Natural killer cell (primary cell): ENCODE measurements around the gene TENT5C. TPM values are rescaled to one million over a fixed set of nuclear protein-coding genes. Genes with fewer than 3 reads are reported as not detected.

Experiments used
- ATAC-seq, 3 donors: fragments of 150-1000 bp in 2 of 3; fragments of 200-7000 bp in 1 of 3; cut with Tn5 transposase; 1 replicate in 1 of 3; 2 replicates in 2 of 3; pipeline ENCODE4 v1.10.0; 2021; ENCODE audit warnings: mild to moderate bottlenecking in 2 of 3, moderate library complexity in 2 of 3
- DNase-seq, 2 donors: peaks; one replicate each; pipeline versions ENCODE4 v3.0.0 to v3.0.0-alpha.2; 2013 to 2021; ENCODE audit warnings: mixed read lengths in 1 of 2
- H3K27ac ChIP-seq: one replicate; pipeline ENCODE4 v1.5.1; 2013; ENCODE audit warnings: mild to moderate bottlenecking, low read length
- H3K27me3 ChIP-seq: one replicate; pipeline ENCODE4 v1.6.1; 2013; ENCODE audit warnings: low read length; ENCODE audit not compliant: control insufficient read depth, insufficient read depth
- H3K36me3 ChIP-seq: one replicate; pipeline ENCODE4 v1.6.1; 2013; ENCODE audit warnings: low read length; ENCODE audit not compliant: control insufficient read depth, insufficient read depth
- H3K4me1 ChIP-seq: one replicate; pipeline ENCODE4 v1.6.1; 2013; ENCODE audit warnings: low read length; ENCODE audit not compliant: control insufficient read depth, insufficient read depth
- H3K4me3 ChIP-seq: one replicate; pipeline ENCODE4 v1.5.1; 2013; ENCODE audit warnings: low read length
- H3K9me3 ChIP-seq: one replicate; pipeline ENCODE4 v1.6.1; 2013; ENCODE audit warnings: low read length; ENCODE audit not compliant: control insufficient read depth, insufficient read depth
- H3K27ac Mint-ChIP-seq, 2 donors: one replicate each; pipeline ENCODE4 v1.8.0; 2022; ENCODE audit warnings: mild to moderate bottlenecking in 2 of 2, mixed read lengths in 2 of 2, moderate library complexity in 1 of 2
- H3K27me3 Mint-ChIP-seq, 2 donors: one replicate each; pipeline ENCODE4 v1.8.0; 2022; ENCODE audit warnings: low read depth in 2 of 2, mixed read lengths in 2 of 2
- H3K36me3 Mint-ChIP-seq: one replicate; pipeline ENCODE4 v1.8.0; 2022; ENCODE audit warnings: mixed read lengths
- H3K4me1 Mint-ChIP-seq, 2 donors: one replicate each; pipeline ENCODE4 v1.8.0; 2022; ENCODE audit warnings: mixed read lengths in 2 of 2
- H3K4me3 Mint-ChIP-seq: one replicate; pipeline ENCODE4 v1.8.0; 2022; ENCODE audit warnings: mild to moderate bottlenecking, moderate library complexity, mixed read lengths
- H3K9me3 Mint-ChIP-seq, 2 donors: one replicate each; pipeline ENCODE4 v1.8.0; 2022; ENCODE audit warnings: mixed read lengths in 2 of 2
- CTCF ChIP-seq: fragments of 200-600 bp; IDR thresholded peaks from one replicate; pipeline ENCODE4 v1.8.0; 2022; ENCODE audit warnings: antibody characterized with exemption
- WGBS: methylation state at CpG from one replicate; pipeline ENCODE4 v1.1.7; 2013; ENCODE audit warnings: missing lambda C conversion rate; ENCODE audit not compliant: insufficient coverage; 5-methylcytosine and 5-hydroxymethylcytosine counted together
- intact Hi-C: fragments of 100-400 bp; cut with micrococcal nuclease; formaldehyde crosslinking; loops from one replicate; pipeline ENCODE4 v1.14.2; 2022
- total RNA-seq, 4 donors: library from RNA; stranded (reverse); fragments of 120-200 nt in 1 of 4; gene quantifications; one replicate each; pipeline versions ENCODE4 v1.2.3 to v1.2.4, GENCODE V29; 2013 to 2022

The TENT5C gene
- total RNA-seq, 3 donors from 2014 or later (not counting 1 experiment from before 2014, with no cell fraction given) = 80.6 to 109 (median 90.9) TPM

DNA sequence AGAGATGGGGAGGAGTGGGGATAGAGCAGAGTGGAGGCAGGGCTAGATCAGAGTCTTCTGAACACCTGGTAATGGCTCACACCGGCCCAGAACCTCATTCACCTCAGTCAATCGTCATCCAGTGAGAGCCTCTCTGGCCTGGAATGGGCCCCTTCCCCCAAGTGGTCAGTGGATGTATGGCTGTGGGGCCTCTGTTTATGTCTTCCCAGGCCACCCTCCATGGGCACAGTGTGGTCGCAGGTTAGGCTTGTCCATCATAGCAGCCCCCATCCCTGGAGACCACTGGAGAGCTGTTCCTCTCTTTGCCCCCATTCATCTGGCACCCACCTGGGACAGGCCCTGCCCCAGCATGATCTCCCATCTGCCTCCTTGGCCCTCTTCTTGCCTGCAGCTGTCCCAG lies 29.6 kb upstream of the TENT5C start:
- TF ChIP-seq CTCF = no peak
- Mint-ChIP-seq H3K36me3 (no peaks in the 10 kb centered on the region), H3K27me3 (peaks cover 0 to 4% of the 10 kb centered on the region in 2 donors), H3K4me3 (no peak overlapping the region), H3K9me3 (no peaks in the 10 kb centered on the region), H3K4me1 (peaks cover 15 to 18% of the 10 kb centered on the region in 2 donors), H3K27ac (no peak overlapping the region)
- intact Hi-C loops = no loop called here
- Histone ChIP-seq H3K9me3 (no peaks in the 10 kb centered on the region), H3K36me3 (no peaks in the 10 kb centered on the region), H3K4me3 (no peak overlapping the region), H3K4me1 (peaks cover 15% of the 10 kb centered on the region), H3K27me3 (no peaks in the 10 kb centered on the region), H3K27ac (no peak overlapping the region)
- ATAC-seq (no peak), DNase-seq (no peak)
- 88% methylated on average over 3 of the region's 3 CpGs for WGBS

GRCh38 chr1:117577191-117577885 lies 28.5 kb upstream of the TENT5C start:
- WGBS = 100% methylated on average over 1 of the region's 2 CpGs
- Mint-ChIP-seq H3K27me3 (peaks cover 0 to 4% of the 10 kb centered on the region in 2 donors), H3K9me3 (no peaks in the 10 kb centered on the region), H3K27ac (no peak overlapping the region), H3K36me3 (no peaks in the 10 kb centered on the region), H3K4me1 (peaks cover 7 to 11% of the 10 kb centered on the region in 2 donors), H3K4me3 (no peak overlapping the region)
- DNase-seq (no peak), ATAC-seq (no peak)
- Histone ChIP-seq H3K36me3 (no peaks in the 10 kb centered on the region), H3K27ac (no peak overlapping the region), H3K4me3 (no peak overlapping the region), H3K4me1 (peaks cover 12% of the 10 kb centered on the region), H3K27me3 (no peaks in the 10 kb centered on the region), H3K9me3 (no peaks in the 10 kb centered on the region)
- intact Hi-C loops = no loop called here
- no peak for TF ChIP-seq CTCF

- Mint-ChIP-seq H3K4me1 (peaks cover 3% of the 10 kb centered on the region in 2 donors), H3K27ac (no peak overlapping the region), H3K27me3 (no peaks in the 10 kb centered on the region), H3K4me3 (no peak overlapping the region), H3K9me3 (no peaks in the 10 kb centered on the region), H3K36me3 (no peaks in the 10 kb centered on the region)
- DNase-seq (no peak), ATAC-seq (no peak)
- intact Hi-C loops = no loop called here
- TF ChIP-seq CTCF = no peak
- H3K4me1 ChIP-seq = peaks cover under 1% of the 10 kb centered on the region
- WGBS = 92% methylated on average over 4 of the region's 4 CpGs
- H3K36me3 ChIP-seq = no peaks in the 10 kb centered on the region
- no peaks in the 10 kb centered on the region for H3K27me3 ChIP-seq
- H3K4me3 ChIP-seq = no peak overlapping the region
- no peak overlapping the region for H3K27ac ChIP-seq
- no peaks in the 10 kb centered on the region for H3K9me3 ChIP-seq
Observed at GRCh38 chr1:117578466-117578865, 27.4 kb upstream of the TENT5C start.
